GOT3 (cell line): ENCODE results near the gene ELF1.

Experiments used
- DNase-seq: peaks from one replicate; lab custom pipeline; 2025; ENCODE audit warnings: mixed read lengths; lab: John Stamatoyannopoulos, UW

Gene ELF1

GRCh38 chr13:41006978-41007743, 12.0 kb downstream of the ELF1 start:
- DNase-seq, result no peak

GRCh38 chr13:41006306-41006705, 12.8 kb downstream of the ELF1 start:
- DNase-seq, result no peak

- DNase-seq, result no peak
These were observed 13.4 kb downstream of the ELF1 start for GRCh38 chr13:41005704-41006103.

GRCh38 chr13:41004875-41005693, 14.0 kb downstream of the ELF1 start:
- no peak for DNase-seq

- no peak for DNase-seq
These were observed 16.5 kb downstream of the ELF1 start for GRCh38 chr13:41002606-41003005.

- DNase-seq, result no peak
These were observed 17.4 kb downstream of the ELF1 start for GRCh38 chr13:41001695-41002094.

- no peak for DNase-seq
These were observed 19.7 kb downstream of the ELF1 start for GRCh38 chr13:40999416-40999815.

GRCh38 chr13:40996426-40997092, 22.6 kb downstream of the ELF1 start:
- DNase-seq, result no peak

- no peak for DNase-seq
These were observed 23.1 kb downstream of the ELF1 start for GRCh38 chr13:40995997-40996396.

- no peak for DNase-seq
These were observed 24.4 kb downstream of the ELF1 start for GRCh38 chr13:40994581-40995230.

GRCh38 chr13:40993987-40994386, 25.1 kb downstream of the ELF1 start:
- DNase-seq, result no peak

GRCh38 chr13:40992678-40993518, 26.2 kb downstream of the ELF1 start:
- DNase-seq, result no peak

GRCh38 chr13:40987606-40988280, 31.4 kb downstream of the ELF1 start:
- no peak for DNase-seq

- DNase-seq, result no peak
These were observed 32.8 kb downstream of the ELF1 start for GRCh38 chr13:40986101-40986856.

- no peak for DNase-seq
These were observed 33.6 kb downstream of the ELF1 start for GRCh38 chr13:40985381-40986100.

GRCh38 chr13:40984668-40985366, 34.3 kb downstream of the ELF1 start:
- no peak for DNase-seq

GRCh38 chr13:40983725-40984667, 35.1 kb downstream of the ELF1 start:
- DNase-seq, result no peak
